Measurements from ENCODE around the gene SLC16A1.
"Not testable (repeated sequence)": the region's sequence is repeated elsewhere in the genome, so short reads cannot be mapped to it uniquely, and the experiment has no call there.

The SLC16A1 gene

DNA sequence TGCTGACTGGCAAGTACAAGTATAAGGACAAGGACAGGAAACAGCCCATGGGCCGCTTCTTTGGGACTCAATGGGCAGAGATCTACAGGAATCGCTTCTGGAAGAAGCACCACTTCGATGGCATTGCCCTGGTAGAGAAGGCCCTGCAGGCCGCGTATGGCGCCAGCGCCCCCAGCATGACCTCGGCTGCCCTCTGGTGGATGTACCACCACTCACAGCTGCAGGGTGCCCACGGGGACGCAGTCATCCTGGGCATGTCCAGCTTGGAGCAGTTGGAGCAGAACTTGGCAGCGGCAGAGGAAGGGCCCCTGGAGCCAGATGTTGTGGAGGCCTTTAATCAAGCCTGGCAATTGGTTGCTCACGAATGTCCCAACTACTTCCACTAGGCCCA is 32.0 kb downstream of the SLC16A1 start:
- no peak for DNase-seq (ENCODE audit: low read depth in 2 of 2)

DNA sequence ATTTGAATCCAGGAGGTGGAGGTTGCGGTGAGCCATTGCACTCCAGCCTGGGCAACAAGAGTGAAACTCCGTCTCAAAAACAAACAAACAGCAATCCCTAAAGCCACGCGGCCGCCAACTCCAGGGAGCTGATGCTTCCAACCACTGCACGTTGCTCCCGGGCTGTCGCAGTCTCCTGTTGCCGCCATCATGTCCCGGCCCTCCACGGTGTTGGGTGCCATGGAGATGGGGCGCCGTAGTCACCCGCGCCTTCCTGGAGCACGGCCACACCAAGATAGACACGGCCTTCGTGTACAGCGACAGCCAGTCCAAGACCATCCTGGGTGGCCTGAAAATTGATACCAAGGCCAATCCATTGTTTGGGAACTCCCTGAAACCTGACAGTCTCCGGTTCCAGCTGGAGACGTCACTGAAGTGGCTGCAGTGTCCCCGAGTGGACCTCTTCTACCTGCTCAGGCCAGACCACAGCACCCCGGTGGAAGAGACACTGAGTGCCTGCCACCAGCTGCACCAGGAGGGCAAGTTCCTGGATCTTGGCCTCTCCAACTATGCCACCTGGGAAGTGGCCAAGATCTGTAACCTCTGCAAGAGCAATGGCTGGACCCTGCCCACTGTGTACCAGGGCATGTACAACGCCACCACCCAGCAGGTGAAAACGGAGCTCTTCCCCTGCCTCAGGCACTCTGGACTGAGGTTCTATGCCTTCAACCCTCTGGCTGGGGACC is 32.6 kb downstream of the SLC16A1 start:
- DNase-seq (ENCODE audit: low read depth in 2 of 2) = no peak

DNA sequence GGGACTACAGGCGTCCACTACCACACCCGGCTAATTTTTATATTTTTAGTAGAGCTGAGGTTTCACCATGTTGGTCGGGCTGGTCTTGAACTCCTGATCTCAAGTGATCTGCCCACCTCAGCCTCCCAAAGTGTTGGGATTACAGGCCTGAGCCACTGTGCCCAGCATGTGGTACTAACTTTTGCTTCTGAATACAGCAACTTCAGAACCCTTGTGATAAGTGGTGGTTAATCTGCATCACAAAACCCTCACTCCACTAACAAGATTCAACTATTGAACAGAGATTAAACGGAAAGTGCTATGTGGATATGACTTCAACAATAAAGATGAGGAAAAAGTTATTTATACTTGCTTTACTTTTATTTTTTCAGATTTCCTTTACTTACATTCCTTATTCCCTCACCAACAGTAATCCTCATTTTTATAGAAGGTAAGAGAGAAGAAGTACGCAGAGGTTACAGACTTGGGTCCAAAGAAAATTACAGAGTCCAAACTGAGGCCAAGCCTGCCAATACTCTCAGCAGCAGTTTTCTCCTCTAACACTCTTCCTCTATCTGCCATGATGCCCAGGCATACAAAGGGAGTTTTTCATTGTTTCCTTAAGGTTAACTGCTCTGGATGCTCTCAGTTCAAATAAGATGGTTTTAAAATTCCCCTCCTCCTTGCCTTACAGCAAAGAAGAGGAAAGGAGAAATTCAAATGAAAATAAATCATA is 44.3 kb downstream of the SLC16A1 start:
- DNase-seq (ENCODE audit: low read depth in 2 of 2) = no peak

DNA sequence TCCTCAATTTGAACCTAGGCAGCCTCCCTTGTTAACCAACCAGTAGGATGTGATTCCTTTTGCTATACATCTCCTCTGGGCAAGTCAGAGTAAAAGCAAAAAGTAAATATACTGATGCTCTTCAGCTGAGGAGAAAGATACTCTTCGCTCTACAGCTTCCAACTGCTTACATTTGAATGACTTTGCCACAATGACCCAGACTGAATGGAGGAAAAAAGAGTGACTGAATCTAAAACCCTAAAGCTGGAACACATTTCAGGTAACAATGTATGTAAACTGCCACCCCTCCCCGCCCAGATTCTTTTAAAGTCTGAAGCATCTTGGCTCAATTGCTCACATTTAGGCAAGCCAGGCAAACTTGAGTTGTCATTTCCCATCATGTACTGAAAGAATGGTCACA is 46.1 kb downstream of the SLC16A1 start:
- no peak for DNase-seq (ENCODE audit: low read depth in 2 of 2)

DNA sequence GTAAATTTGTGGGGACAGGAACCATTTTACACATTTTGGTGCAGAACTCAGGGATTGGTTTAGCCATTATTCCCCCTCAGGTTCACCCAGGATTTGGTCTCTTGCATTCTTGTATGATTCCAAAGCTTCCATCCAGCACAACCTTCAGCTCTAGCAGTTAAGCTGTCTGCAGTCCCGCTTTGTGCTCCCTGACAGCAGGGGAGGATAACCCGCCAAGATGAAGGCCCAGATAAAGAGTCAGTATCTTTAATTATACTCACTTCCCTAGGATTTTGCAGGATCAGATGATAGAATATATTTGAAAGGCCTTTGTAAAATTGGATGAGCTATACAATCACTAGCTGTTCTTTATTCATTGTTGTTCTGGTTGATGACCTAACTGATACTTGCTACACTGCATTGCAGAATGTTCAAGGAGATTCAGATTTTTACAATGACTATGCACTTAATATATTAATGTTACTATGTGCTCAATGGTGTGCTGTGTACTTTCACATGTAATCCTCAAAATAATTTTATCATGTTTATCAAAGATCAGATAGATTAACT is 49.8 kb downstream of the SLC16A1 start:
- no peak for DNase-seq (ENCODE audit: low read depth in 2 of 2)

DNA sequence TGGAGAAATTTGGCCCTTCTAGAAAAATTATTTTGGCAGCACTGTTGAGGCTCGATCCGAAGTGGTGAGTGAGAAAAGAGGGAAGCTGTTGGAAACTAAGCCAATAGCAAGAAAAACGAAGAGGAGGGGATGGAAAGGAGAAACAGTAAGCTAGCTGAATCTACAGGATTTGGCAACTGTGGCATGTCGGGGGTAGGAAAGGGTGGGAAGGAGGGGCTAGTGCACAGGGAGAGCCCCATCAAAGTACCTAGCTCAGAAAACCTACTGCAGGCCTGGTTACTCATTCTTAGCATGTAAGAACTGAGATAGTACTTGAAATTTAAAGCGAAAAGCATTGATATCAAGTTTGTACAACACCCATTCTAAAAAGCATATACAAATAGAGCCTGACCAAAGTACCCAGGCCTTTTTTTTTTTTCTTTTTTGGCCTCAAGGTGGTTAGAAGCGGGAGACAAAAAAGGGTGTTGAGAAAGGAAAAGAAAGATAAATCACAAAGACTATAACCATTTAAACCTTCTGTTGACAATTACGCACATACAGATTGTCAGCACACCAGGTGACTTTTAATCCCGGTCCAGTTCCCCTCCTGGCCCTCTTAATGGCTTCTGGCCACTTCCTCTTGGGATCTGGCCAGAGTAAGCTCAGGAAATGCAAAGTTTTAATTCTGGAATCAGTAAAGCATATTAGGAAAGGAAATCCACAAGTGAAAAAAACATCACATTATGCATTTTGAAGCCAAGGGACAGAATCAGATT is 50.4 kb downstream of the SLC16A1 start:
- no peak for DNase-seq (ENCODE audit: low read depth in 2 of 2)

DNA sequence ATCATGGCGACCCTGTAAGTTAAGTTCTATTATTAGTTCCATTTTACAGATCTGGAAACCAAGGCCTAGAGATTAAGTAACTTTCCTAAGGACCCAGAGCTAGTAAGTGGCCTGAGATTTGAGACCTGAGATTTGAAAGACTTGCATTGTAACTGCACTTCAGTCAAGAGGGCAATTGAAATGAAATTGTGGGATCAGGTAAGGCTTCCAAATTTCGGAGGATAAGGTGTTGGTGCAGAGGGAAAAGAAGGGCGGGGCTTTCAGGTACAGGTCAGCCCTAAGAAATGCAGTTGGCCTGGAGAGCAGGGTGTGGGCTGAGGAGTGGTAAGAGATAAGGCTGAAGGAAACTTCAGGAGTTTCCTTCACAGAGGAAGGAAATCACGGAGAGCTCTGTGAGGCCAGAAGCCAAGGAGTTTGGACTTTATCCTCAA is 51.1 kb downstream of the SLC16A1 start:
- no peak for DNase-seq (ENCODE audit: low read depth in 2 of 2)

DNA sequence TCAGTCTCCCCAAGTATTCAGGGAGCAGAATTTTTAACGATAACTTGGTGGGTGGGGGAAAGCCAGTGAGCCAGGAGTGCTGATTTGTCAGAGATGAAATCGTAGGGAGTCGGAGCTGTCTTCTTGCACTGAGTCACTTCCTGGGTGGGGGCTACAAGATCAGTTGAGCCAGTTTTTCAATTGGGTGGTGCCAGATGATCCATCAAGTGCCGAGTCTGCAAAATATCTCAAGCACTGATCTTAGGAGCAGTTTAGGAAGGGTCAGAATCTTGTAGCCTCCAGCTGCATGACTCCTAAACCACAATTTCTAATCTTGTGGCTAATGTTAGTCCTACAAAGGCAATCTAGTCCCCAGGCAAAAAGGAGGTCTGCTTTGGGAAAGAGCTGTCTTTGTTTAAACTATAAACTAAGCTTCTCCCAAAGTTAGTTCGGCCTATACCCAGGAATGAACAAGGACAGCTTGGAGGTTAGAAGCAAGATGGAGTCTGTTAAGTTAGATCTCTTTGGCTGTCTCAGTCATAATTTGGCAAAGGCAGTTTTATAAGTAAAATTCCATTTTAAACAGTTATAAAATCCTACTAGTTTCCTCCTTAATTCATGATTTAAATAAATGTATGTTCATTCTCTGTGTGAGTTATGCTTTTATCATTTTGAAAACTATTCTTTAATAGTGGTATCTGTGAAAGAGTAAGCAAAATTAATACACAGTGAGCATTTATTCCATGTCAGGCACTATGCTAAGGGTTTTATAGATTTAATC is 51.7 kb downstream of the SLC16A1 start:
- peak; percentile 20 for DNase-seq (ENCODE audit: low read depth in 2 of 2)

DNA sequence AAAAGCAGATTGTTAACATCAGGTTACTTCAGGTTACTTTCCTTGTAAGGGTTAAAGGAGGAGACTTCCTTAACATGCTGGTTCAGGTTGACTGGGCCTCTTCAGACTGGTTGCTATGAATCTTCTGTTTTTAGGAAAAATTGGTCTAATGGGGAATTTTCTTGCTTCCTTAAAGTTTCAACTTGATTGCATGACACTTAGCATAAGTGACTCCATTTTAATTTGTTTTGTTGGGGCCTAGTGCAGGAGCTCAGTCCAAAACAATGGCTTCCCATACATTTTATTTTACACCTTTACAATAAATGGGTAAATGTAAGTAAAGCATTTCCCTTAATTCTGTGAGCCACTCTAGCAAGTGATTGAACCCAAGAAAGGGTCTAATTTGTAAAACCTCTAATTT is 53.8 kb downstream of the SLC16A1 start:
- DNase-seq (ENCODE audit: low read depth in 2 of 2) = no peak

DNA sequence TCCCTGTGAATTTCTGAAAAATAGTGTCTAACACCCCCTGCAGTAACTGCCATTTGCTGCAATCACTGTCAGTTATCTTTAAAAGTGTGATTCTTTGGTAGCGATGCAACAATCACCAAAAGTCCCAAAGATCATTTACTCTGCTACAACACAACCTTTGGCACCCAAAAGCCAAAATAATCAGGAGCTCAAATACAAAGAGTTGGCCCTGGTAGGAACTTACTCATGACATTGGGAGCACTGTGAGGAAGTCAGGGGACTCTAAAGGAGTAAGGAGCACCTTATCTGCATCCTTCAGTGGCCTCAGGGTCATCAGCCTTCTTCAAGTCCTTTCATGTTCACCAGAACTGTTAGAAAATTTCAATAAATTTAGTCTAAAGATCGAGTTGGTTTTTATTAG is 54.6 kb downstream of the SLC16A1 start:
- no peak for DNase-seq (ENCODE audit: low read depth in 2 of 2)

DNA sequence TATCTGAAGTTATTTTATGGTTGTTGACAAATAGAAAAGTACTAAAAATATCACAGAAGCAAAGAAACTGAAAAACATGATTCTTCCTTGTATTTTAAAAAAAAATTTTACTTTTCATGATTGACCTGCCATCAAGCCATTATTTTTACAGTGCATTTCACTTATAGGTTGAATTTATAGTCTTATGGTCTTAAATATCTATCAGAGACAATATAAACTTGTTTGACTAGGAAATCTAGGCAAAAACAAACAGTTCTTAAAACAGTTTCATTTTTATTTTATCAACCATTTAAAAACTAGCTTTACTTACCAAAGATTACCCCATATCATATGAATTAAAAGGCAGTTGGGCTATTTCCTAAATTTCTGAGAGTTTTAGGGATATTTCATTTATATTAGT is 59.2 kb downstream of the SLC16A1 start:
- DNase-seq (ENCODE audit: low read depth in 2 of 2) = no peak

DNA sequence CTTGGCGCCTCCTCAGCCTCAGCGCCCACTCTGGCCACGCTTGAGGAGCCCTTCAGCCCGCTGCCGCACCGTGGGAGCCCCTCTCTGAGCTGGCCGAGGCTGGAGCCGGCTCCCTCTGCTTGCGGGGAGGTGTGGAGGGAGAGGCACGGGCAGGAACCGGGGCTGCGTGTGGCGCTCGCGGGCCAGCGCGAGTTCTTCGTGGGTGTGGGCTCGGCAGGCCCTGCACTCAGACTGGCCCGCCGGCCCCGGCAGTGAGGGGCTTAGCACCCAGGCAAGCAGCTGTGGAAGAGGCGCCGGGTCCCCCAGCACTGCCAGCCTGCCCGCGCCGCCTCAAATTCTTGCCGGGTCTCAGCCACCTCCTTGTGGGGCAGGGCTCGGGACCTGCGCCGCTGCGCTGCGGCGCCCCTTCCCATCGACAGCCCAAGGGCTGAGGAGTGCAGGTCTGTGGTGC is 61.4 kb downstream of the SLC16A1 start:
- no peak for DNase-seq (ENCODE audit: low read depth in 2 of 2)

DNA sequence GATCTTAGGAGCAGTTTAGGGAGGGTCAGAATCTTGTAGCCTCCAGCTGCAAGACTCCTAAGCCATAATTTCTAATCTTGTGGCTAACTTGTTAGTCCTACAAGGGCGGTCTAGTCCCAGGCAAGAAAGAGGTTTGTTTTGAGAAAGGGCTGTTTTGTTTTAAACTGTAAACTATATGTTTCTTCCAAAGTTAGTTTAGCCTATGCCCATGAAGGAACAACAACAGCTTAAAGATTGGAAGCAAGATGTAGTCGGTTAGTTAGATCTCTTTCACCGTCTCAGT is 62.0 kb downstream of the SLC16A1 start:
- no peak for DNase-seq (ENCODE audit: low read depth in 2 of 2)

DNA sequence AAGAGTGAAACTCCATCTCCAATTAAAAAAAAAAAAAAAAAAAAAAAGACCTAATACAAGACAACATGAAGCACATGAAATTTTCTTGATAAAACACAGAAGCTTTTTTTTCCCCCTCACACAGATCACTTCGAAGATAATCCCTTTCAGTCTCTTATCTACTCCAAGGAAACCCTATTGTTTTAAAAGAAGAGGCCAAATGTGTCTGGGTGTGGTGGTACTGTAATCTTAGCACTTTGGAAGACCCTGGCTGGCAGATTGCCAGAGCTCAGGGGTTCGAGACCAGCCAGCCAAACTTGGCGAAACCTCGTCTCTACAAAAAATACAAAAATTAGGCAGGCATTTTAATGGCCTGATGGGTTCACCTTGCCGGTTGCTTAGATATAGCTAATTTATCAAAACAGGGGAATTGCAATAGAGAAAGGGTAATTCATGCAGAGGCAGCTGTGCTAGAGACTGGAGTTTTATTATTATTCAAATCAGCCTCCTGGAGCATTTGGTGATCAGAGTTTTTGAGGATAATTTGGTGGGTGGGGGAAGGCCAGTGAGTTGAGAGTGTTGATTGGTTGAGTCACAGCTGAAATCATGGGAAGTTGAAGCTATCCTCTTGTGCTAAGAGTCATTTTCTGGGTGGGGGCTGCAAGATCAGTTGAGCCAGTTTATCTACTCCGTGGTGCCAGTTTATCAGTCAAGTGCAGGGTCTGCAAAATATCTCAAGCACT is 62.5 kb downstream of the SLC16A1 start:
- DNase-seq (ENCODE audit: low read depth in 2 of 2) = no peak

DNA sequence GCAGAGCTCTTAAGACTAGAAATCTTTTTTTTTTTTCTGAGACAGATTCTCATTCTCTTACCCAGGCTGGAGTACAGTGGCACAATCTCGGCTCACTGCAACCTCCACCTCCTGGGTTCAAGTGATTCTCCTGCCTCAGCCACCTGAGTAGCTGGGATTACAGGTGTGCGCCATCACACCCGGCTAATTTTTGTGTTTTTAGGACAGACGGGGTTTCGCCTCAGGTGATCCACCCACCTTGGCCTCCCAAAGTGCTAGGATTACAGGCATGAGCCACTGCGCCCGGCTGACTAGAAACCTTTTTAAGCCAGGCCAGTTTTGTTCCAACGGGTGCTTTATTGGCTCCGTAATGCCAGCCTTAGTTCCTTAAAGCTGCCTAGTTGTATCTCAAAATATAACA is 66.1 kb downstream of the SLC16A1 start:
- not testable (repeated sequence) for DNase-seq (ENCODE audit: low read depth in 2 of 2)

DNA sequence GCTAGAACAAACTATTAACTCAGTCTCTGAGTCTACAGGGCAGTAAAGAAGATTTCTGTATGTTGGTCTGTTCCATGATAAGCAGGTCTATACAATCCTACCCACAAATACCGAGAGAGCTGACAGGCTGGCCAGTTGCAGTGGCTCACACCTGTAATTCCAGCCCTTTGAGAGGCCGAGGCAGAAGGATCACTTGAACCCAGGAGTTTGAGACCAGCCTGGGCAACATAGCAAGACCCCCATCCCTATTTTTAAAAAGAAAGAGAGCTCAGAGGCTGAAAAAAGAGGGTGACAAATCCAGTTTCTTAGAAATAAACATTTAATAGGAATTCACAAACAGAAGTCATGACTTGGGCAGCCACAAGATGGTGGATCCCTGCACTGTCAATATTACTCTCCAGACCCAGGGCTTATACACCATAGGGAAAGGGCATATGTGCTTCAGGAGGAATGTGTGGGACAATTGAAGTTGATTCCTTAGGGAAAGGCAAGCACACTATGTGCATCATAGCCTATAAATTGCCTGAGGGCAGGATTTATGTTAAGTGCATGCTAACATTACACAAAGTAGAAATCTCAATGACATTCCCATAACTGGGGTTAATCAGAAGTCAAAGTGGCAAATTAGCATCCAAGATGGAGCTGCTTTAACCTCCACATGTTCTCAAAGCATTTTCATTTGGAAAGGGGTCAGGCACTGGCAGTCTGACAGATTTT is 66.8 kb downstream of the SLC16A1 start:
- DNase-seq (ENCODE audit: low read depth in 2 of 2) = no peak

DNA sequence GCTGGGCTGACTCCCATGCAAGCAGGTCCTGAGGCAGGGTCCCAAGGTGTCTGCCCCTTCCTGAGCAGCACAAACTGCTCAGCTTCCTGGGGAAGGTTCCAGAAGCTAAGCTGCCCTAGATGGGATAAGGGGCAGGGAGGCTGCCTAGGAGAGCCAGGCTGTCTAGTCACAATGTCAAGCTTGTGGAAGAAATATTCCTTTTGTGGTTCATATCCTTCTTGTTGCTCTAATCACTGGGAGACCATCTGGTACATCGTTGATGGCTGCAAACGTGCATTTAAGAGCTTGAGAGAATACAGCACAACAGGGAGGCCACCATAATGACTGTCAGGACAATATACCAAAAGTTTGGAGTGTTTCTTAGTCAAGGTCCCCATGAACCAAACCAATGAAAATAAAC is 67.4 kb downstream of the SLC16A1 start:
- DNase-seq (ENCODE audit: low read depth in 2 of 2) = no peak

DNA sequence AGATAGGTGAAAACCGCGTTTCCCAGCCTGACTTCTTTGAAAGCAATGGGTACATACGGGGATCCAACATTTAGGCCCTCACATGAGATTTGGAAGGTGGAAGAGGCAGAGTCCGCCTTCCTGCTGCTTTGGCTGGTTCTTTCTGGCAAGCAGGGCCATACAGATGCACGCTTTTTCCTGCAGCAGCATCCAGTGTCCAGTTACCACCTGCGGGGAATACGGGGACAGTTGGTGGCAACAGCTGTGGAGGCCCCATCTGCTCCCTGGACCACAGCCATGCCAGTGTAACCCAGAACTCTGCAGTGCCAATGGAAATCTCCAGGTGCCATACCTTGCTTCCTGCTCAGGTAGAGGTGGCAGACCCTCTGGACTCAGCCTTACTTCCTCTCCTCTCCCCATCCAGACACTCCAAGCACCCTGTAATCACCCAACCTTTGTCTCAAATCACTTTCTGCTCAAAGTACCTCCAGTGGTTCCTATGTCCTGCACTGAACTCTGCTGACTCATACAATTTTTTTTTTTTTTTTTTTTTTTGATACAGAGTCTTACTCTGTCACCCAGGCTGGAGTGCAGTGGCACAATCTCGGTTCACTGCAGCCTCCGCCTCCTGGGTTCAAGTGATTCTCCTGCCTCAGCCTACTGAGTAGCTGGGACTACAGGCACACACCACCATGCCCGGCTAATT is 68.3 kb downstream of the SLC16A1 start:
- DNase-seq (ENCODE audit: low read depth in 2 of 2) = no peak

DNA sequence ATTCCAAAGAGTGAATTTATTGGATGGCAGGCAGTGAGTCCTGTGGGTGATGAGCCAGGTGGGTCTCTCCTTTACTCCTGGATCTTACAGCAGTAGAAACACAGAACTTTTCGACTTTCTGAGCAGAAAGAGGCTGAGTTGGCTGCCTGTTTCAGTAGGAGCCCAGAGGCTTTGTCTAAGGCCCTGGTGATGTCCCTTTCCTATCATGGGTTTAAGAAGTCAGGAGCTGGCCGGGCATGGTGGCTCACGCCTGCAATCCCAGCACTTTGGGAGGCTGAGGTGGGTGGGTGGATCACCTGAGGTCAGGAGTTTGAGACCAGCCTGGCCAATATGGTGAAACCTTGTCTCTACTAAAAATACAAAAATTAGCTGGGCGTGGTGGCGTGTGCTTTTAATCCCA is 71.0 kb downstream of the SLC16A1 start:
- DNase-seq (ENCODE audit: low read depth in 2 of 2) = not testable (repeated sequence)

DNA sequence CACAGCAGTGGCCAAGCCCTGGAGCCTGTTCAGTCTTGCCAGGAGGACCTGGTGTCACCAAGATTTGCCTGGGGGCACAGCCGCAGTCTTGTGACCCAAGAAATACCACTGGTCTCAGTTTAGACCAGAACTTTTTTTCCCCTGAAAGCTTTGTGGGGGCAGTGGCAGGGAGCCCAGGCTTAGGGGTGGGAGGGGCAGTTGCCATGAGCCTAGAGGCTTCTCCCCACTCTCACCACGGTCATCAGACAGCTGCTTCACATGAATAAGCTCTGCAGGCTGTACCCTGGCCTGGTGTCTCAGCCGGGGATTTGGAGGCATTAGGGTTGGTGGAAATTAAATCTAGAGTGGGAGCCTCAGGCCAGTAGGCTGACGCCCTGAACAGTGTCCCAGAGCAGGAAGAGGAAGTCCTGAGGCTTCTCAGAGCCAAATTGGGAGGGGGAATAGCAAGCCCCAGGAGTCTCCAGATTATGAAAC is 73.7 kb downstream of the SLC16A1 start:
- DNase-seq (ENCODE audit: low read depth in 2 of 2) = no peak
